GM23338 (cell line): ENCODE data around the gene MRPL30. TPM values are rescaled to one million over a fixed set of nuclear protein-coding genes. Genes with fewer than 3 reads are reported as not detected.
A peak's percentile ranks its signal among the peaks of the same experiment; 100 is the strongest.

Source experiments
- ATAC-seq: fragments of 200-7000 bp; cut with Tn5 transposase; 3 replicates; pipeline ENCODE4 v1.9.1; 2020
- DNase-seq: peaks from one replicate; pipeline ENCODE4 v3.0.0-alpha.2; 2015; ENCODE audit warnings: low spot score
- H2AFZ ChIP-seq: fragments of 200-600 bp; sonication (generic); 2 replicates; pipeline ENCODE4 v1.8.0; 2016; ENCODE audit warnings: antibody characterized with exemption, mild to moderate bottlenecking, moderate library complexity
- H3F3A ChIP-seq: fragments of 200-600 bp; sonication (generic); replicated peaks from 2 replicates; pipeline ENCODE4 v1.8.0; 2017; ENCODE audit warnings: antibody characterized with exemption, mixed run types, low read depth
- H3K27ac ChIP-seq: fragments of 200-600 bp; sonication (generic); 2 replicates; pipeline ENCODE4 v1.6.1; 2016; ENCODE audit warnings: low read depth
- H3K27me3 ChIP-seq: fragments of 200-600 bp; sonication (generic); 2 replicates; pipeline ENCODE4 v1.8.0; 2016; ENCODE audit warnings: mild to moderate bottlenecking, mixed run types, moderate library complexity; ENCODE audit not compliant: insufficient read depth
- H3K36me3 ChIP-seq: fragments of 200-600 bp; sonication (generic); 2 replicates; pipeline ENCODE4 v1.8.0; 2016; ENCODE audit warnings: mild to moderate bottlenecking; ENCODE audit not compliant: insufficient read depth
- H3K4me1 ChIP-seq: fragments of 200-600 bp; sonication (generic); 2 replicates; pipeline ENCODE4 v1.8.0; 2016; ENCODE audit warnings: mild to moderate bottlenecking, moderate library complexity; ENCODE audit not compliant: insufficient read depth
- H3K4me2 ChIP-seq: fragments of 200-600 bp; sonication (generic); 2 replicates; pipeline ENCODE4 v1.7.1; 2017; ENCODE audit warnings: mixed run types
- H3K4me3 ChIP-seq: fragments of 200-600 bp; sonication (generic); 2 replicates; pipeline ENCODE4 v1.6.1; 2016; ENCODE audit warnings: mixed run types
- H3K79me2 ChIP-seq: fragments of 200-600 bp; sonication (generic); replicated peaks from 2 replicates; pipeline ENCODE4 v1.8.0; 2017; ENCODE audit warnings: mild to moderate bottlenecking; ENCODE audit not compliant: insufficient read depth
- H3K9me2 ChIP-seq: fragments of 200-600 bp; sonication (generic); 2 replicates; pipeline ENCODE4 v1.8.0; 2017; ENCODE audit not compliant: insufficient read depth
- H4K20me1 ChIP-seq: fragments of 200-600 bp; sonication (generic); replicated peaks from 2 replicates; pipeline ENCODE4 v1.8.0; 2017; ENCODE audit warnings: mild to moderate bottlenecking; ENCODE audit not compliant: insufficient read depth
- H3K27ac Mint-ChIP-seq: 2 replicates; pipeline ENCODE4 v1.8.0; 2020; ENCODE audit warnings: inconsistent platforms, mild to moderate bottlenecking, moderate library complexity, mixed read lengths
- H3K27me3 Mint-ChIP-seq: 3 replicates; pipeline ENCODE4 v1.8.0; 2022; ENCODE audit warnings: low read depth, mild to moderate bottlenecking, moderate library complexity, mixed read lengths, inconsistent platforms; ENCODE audit not compliant: insufficient read depth, poor library complexity
- H3K36me3 Mint-ChIP-seq: 3 replicates; pipeline ENCODE4 v1.8.0; 2021; ENCODE audit warnings: low read depth, mild to moderate bottlenecking, inconsistent platforms, moderate library complexity, mixed read lengths
- H3K4me1 Mint-ChIP-seq: 3 replicates; pipeline ENCODE4 v1.8.0; 2020; ENCODE audit warnings: mild to moderate bottlenecking, inconsistent platforms, mixed read lengths
- H3K4me3 Mint-ChIP-seq: 3 replicates; pipeline ENCODE4 v1.8.0; 2021; ENCODE audit warnings: moderate library complexity, mild to moderate bottlenecking, inconsistent platforms, mixed read lengths
- H3K9me3 Mint-ChIP-seq: 3 replicates; pipeline ENCODE4 v1.8.0; 2020; ENCODE audit warnings: moderate library complexity, mild to moderate bottlenecking, inconsistent platforms, mixed read lengths
- CTCF ChIP-seq, 2 experiments: fragments of 200-600 bp in 1 of 2; sonication (generic) in 1 of 2; conservative IDR thresholded peaks; 2 replicates each; pipeline versions ENCODE4 v1.5.1 to v1.6.1; 2016 to 2017; ENCODE audit warnings: antibody characterized with exemption in 2 of 2, low read depth in 2 of 2, mild to moderate bottlenecking in 2 of 2, moderate library complexity in 1 of 2
- EZH2phosphoT487 ChIP-seq: fragments of 200-600 bp; sonication (generic); IDR thresholded peaks from one replicate; pipeline ENCODE4 v1.8.1; 2018; ENCODE audit warnings: antibody characterized with exemption; ENCODE audit not compliant: unreplicated experiment
- JUNB ChIP-seq: IDR thresholded peaks from one replicate; pipeline ENCODE4 v1.6.1; 2016; ENCODE audit warnings: antibody characterized with exemption; ENCODE audit not compliant: unreplicated experiment
- NANOG ChIP-seq: IDR thresholded peaks from 2 replicates; pipeline ENCODE4 v1.6.1; 2016; ENCODE audit warnings: antibody characterized with exemption, borderline replicate concordance
- POLR2AphosphoS5 ChIP-seq: IDR thresholded peaks from 2 replicates; pipeline ENCODE4 v1.6.1; 2016; ENCODE audit warnings: antibody characterized with exemption, low read depth
- STAT1 ChIP-seq: IDR thresholded peaks from one replicate; pipeline ENCODE4 v1.6.1; 2016; ENCODE audit warnings: antibody characterized with exemption; ENCODE audit not compliant: unreplicated experiment
- ZNF114 ChIP-seq: fragments of 250-450 bp; sonication (Bioruptor Pico); IDR thresholded peaks from 2 replicates; pipeline ENCODE4 v1.5.0; 2020; ENCODE audit warnings: mild to moderate bottlenecking, moderate library complexity
- ZNF331 ChIP-seq: fragments of 250-450 bp; sonication (Bioruptor Pico); IDR thresholded peaks from 2 replicates; pipeline ENCODE4 v1.5.0; 2020; ENCODE audit warnings: low read depth, mild to moderate bottlenecking, moderate library complexity
- polyA plus RNA-seq: library from polyadenylated mRNA; unstranded; fragments of >200 nt; fragmentation: Nextera tagmentation; extraction: Ambion mirVana; gene quantifications from 2 replicates; pipeline ENCODE4 v1.2.1, GENCODE V29; 2016
- total RNA-seq: library from RNA; depleted of rRNA; stranded (reverse); fragments of >200 nt; shearing (Covaris generic); gene quantifications from 2 replicates; pipeline ENCODE4 v1.2.3, GENCODE V29; 2014
- TF ChIP-seq, protein P1 (sequence below): IDR thresholded peaks from 2 replicates; pipeline ENCODE4 v1.6.1; 2016; ENCODE audit warnings: antibody characterized with exemption

MRPL30 gene
- total and polyA plus RNA-seq, 2 experiments from 2014 or later = 51.4 to 53.7 TPM

DNA sequence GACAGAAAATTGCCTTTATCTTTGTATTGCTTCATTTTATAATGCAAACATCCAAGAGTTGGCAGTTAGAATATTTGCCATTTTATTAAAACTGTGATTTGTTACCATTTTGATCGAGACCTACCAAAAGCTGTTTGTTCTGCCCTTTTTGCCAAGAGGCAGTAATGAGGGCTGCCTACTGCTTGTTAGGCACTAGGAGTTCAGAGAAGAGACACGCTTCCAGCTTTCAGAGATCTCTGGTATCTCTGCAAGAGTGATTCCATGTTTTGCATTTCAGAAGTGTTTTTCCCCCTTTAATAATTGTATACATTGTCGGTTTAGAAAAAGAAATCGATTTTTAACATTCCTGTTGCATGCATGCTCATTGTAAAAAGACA, 628 bp downstream of the MRPL30 start:
- Histone ChIP-seq H3K9me2 (no peaks in the 10 kb centered on the region; the same call in 1 of the 2 replicates), H3K79me2 (peaks cover 80% of the 10 kb centered on the region), H3K4me2 (peak overlapping the region; percentile 82), H3K4me3 (peak overlapping the region; percentile 69), H4K20me1 (0 out of 2 replicates have a peak, but pooled peaks cover 5% of the 10 kb centered on the region), H3K36me3 (peaks cover 7% of the 10 kb centered on the region; the same call in 1 of the 2 replicates), H3K27ac (peak overlapping the region; percentile 78), H3F3A (no peaks in the 10 kb centered on the region), H2AFZ (no peak overlapping the region), H3K27me3 (no peaks in the 10 kb centered on the region), H3K4me1 (peaks cover 6% of the 10 kb centered on the region)
- peak overlapping the region; percentile 99 for H3K27ac Mint-ChIP-seq
- TF ChIP-seq POLR2AphosphoS5 (no peak), ZNF331 (CRISPR knock-in tag) (no peak), CTCF (conservative IDR thresholded peaks at IDR 0.05; ENCODE audit: low read depth in 2 of 2) (no peak), EZH2phosphoT487 (no peak), JUNB (no peak)
- peak overlapping the region; percentile 100 for H3K4me3 Mint-ChIP-seq
- H3K4me1 Mint-ChIP-seq = peaks cover 13% of the 10 kb centered on the region
- DNase-seq (peak; percentile 41), ATAC-seq (peak; percentile 16; the same call in 1 of the 3 replicates)
- H3K27me3 Mint-ChIP-seq = peaks cover 7% of the 10 kb centered on the region
- H3K9me3 Mint-ChIP-seq = no peaks in the 10 kb centered on the region; the same call in 2 of the 3 replicates
- H3K36me3 Mint-ChIP-seq = peaks cover 15% of the 10 kb centered on the region

- peaks cover 21% of the 10 kb centered on the region for H3K36me3 Mint-ChIP-seq
- DNase-seq (peak; percentile 21), ATAC-seq (no peak)
- H3K4me3 ChIP-seq = peak overlapping the region; percentile 69; the same call in 1 of the 2 replicates
- no peaks in the 10 kb centered on the region for H3F3A ChIP-seq
- peaks cover 13% of the 10 kb centered on the region for H3K4me1 Mint-ChIP-seq
- H3K79me2 ChIP-seq = peaks cover 90% of the 10 kb centered on the region
- no peaks in the 10 kb centered on the region; the same call in 2 of the 3 replicates for H3K9me3 Mint-ChIP-seq
- TF ChIP-seq ZNF114 (CRISPR knock-in tag) = no peak
- peaks cover 6% of the 10 kb centered on the region for H3K4me1 ChIP-seq
- no peak overlapping the region for H3K27ac ChIP-seq
- peak overlapping the region; percentile 59 for H3K4me3 Mint-ChIP-seq
- peaks cover 3% of the 10 kb centered on the region; the same call in 1 of the 2 replicates for H3K36me3 ChIP-seq
- no peak overlapping the region for H2AFZ ChIP-seq
- H3K27ac Mint-ChIP-seq = peak overlapping the region; percentile 29; the same call in 1 of the 2 replicates
- peak overlapping the region; percentile 82; the same call in 1 of the 2 replicates for H3K4me2 ChIP-seq
- H3K27me3 ChIP-seq = no peaks in the 10 kb centered on the region
- H3K27me3 Mint-ChIP-seq = peaks cover 6% of the 10 kb centered on the region
- 0 out of 2 replicates have a peak, but pooled peaks cover 5% of the 10 kb centered on the region for H4K20me1 ChIP-seq
- no peaks in the 10 kb centered on the region; the same call in 1 of the 2 replicates for H3K9me2 ChIP-seq
Observed at GRCh38 chr2:99183025-99183424, 2.0 kb downstream of the MRPL30 start.

- H3K4me1 ChIP-seq = peaks cover 6% of the 10 kb centered on the region
- no peak overlapping the region for H3K27ac ChIP-seq
- peaks cover 5% of the 10 kb centered on the region; the same call in 1 of the 2 replicates for H3K36me3 ChIP-seq
- no peaks in the 10 kb centered on the region for H3K27me3 ChIP-seq
- Mint-ChIP-seq H3K4me3 (no peak overlapping the region), H3K27me3 (peaks cover 6% of the 10 kb centered on the region), H3K4me1 (peaks cover 11% of the 10 kb centered on the region), H3K27ac (no peak overlapping the region), H3K36me3 (peaks cover 35% of the 10 kb centered on the region), H3K9me3 (no peaks in the 10 kb centered on the region; the same call in 2 of the 3 replicates)
- ATAC-seq (no peak), DNase-seq (no peak)
- H3K4me2 ChIP-seq = no peak overlapping the region
- H3K79me2 ChIP-seq = peaks cover 87% of the 10 kb centered on the region
- no peaks in the 10 kb centered on the region for H3F3A ChIP-seq
- no peaks in the 10 kb centered on the region; the same call in 1 of the 2 replicates for H3K9me2 ChIP-seq
- H2AFZ ChIP-seq = no peak overlapping the region
- H3K4me3 ChIP-seq = no peak overlapping the region
- H4K20me1 ChIP-seq = peaks cover 7% of the 10 kb centered on the region; the same call in 1 of the 2 replicates
- no peak for TF ChIP-seq NANOG
- no peak for TF ChIP-seq CTCF (conservative IDR thresholded peaks at IDR 0.05; ENCODE audit: low read depth in 2 of 2)
- TF ChIP-seq, protein P1, sequence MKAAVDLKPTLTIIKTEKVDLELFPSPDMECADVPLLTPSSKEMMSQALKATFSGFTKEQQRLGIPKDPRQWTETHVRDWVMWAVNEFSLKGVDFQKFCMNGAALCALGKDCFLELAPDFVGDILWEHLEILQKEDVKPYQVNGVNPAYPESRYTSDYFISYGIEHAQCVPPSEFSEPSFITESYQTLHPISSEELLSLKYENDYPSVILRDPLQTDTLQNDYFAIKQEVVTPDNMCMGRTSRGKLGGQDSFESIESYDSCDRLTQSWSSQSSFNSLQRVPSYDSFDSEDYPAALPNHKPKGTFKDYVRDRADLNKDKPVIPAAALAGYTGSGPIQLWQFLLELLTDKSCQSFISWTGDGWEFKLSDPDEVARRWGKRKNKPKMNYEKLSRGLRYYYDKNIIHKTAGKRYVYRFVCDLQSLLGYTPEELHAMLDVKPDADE = no peak
- TF ChIP-seq STAT1 = no peak
Observed at GRCh38 chr2:99184811-99185210, 3.8 kb downstream of the MRPL30 start.
